Measurements from ENCODE around the gene SRPRB. TPM values are rescaled to one million over a fixed set of nuclear protein-coding genes. Genes with fewer than 3 reads are reported as not detected.

Gene SRPRB
- polyA plus RNA-seq, 2 of the 4 experiments (the other 2 are of a cell fraction), result 41.9 to 64.6 TPM

- TF ChIP-seq FOSB (CRISPR knock-in tag; IDR thresholded peaks at IDR 0.05), result no peak
- TF ChIP-seq HES2 (IDR thresholded peaks at IDR 0.05), result no peak
These were observed 46.5 kb upstream of the SRPRB start (continued) for GRCh38 chr3:133758964-133759739.

DNA sequence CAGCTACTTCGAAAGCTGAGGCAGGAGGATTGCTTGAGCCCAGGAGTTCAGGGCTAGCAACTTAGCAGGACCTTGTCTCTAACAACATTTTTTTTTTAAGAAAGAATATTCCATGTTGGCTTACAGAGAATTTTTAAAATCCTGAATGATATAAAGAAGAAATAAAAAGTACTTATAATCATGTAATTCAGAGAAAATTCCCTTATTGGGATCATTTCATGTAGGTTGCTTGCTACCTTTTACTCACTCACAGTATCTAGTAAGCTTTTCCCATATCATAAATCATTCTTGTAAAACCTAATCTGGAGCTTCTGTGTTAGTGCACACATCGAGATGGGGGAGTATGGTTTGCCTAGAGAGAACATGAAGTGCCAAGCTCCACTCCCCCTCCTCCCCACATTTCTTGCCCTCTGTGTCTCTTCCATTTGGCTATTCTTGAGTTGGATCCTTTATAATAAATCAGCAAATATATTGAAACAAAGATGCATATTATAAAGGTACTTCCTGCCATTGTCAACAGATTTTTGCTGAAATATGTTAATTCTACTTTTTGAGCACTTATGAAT, 45.8 kb upstream of the SRPRB start:
- CTCF ChIA-PET, result no interaction called here
- Histone ChIP-seq H3K9me3 (no peaks in the 10 kb centered on the region), H3K27ac (no peak overlapping the region), H3K4me1 (no peaks in the 10 kb centered on the region), H3K4me3 (no peak overlapping the region), H3K4me2 (no peak overlapping the region)
- no peak for ATAC-seq
- no peak for FAIRE-seq
- WGBS (ENCODE audit: missing lambda C conversion rate), result 5% methylated on average over 2 of the region's 2 CpGs
- POLR2A ChIA-PET, result no interaction called here
- no peak for DNase-seq (ENCODE audit: low read depth in 1 of 2, low spot score in 1 of 2)
- TF ChIP-seq, protein P1, sequence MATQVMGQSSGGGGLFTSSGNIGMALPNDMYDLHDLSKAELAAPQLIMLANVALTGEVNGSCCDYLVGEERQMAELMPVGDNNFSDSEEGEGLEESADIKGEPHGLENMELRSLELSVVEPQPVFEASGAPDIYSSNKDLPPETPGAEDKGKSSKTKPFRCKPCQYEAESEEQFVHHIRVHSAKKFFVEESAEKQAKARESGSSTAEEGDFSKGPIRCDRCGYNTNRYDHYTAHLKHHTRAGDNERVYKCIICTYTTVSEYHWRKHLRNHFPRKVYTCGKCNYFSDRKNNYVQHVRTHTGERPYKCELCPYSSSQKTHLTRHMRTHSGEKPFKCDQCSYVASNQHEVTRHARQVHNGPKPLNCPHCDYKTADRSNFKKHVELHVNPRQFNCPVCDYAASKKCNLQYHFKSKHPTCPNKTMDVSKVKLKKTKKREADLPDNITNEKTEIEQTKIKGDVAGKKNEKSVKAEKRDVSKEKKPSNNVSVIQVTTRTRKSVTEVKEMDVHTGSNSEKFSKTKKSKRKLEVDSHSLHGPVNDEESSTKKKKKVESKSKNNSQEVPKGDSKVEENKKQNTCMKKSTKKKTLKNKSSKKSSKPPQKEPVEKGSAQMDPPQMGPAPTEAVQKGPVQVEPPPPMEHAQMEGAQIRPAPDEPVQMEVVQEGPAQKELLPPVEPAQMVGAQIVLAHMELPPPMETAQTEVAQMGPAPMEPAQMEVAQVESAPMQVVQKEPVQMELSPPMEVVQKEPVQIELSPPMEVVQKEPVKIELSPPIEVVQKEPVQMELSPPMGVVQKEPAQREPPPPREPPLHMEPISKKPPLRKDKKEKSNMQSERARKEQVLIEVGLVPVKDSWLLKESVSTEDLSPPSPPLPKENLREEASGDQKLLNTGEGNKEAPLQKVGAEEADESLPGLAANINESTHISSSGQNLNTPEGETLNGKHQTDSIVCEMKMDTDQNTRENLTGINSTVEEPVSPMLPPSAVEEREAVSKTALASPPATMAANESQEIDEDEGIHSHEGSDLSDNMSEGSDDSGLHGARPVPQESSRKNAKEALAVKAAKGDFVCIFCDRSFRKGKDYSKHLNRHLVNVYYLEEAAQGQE (IDR thresholded peaks at IDR 0.05), result no peak
- TF ChIP-seq PHF8 (IDR thresholded peaks at IDR 0.05; ENCODE audit: borderline replicate concordance, low read depth), result no peak
- TF ChIP-seq, protein P2, sequence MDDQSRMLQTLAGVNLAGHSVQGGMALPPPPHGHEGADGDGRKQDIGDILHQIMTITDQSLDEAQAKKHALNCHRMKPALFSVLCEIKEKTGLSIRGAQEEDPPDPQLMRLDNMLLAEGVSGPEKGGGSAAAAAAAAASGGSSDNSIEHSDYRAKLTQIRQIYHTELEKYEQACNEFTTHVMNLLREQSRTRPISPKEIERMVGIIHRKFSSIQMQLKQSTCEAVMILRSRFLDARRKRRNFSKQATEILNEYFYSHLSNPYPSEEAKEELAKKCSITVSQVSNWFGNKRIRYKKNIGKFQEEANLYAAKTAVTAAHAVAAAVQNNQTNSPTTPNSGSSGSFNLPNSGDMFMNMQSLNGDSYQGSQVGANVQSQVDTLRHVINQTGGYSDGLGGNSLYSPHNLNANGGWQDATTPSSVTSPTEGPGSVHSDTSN (IDR thresholded peaks at IDR 0.05), result no peak
- TF ChIP-seq TP53 (CRISPR knock-in tag; IDR thresholded peaks at IDR 0.05), result no peak
- TF ChIP-seq ZC3H11A (IDR thresholded peaks at IDR 0.05), result no peak

DNA sequence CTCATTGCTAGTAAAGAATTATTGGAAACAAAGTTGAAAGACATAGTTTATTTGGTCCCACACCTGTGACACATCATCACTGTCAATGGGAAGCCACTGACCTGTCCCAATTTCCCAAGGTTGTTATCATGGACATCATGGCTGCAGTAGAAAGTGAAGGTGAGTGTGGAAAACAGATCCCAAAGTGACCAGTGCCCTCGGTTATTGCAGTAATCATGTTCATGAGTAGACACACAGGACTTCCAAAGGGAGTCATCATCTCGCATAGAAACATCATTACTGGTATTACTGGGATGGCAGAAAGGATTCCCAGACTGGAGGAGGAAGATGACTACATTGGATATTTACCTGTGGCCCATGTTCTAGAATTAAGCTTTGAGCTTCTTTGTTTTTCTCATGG, 44.7 kb upstream of the SRPRB start:
- H3K4me3 ChIP-seq, result no peak overlapping the region
- no peaks in the 10 kb centered on the region for H3K4me1 ChIP-seq
- POLR2A ChIA-PET, result no interaction called here
- DNase-seq (ENCODE audit: low read depth in 1 of 2, low spot score in 1 of 2) (no peak), FAIRE-seq (no peak), ATAC-seq (no peak)
- CTCF ChIA-PET, result no interaction called here
- TF ChIP-seq FOSL2 (IDR thresholded peaks at IDR 0.05), result no peak
- TF ChIP-seq FOSL2 (CRISPR knock-in tag; IDR thresholded peaks at IDR 0.05), result no peak
- no peak for TF ChIP-seq KDM5A (IDR thresholded peaks at IDR 0.05)
- TF ChIP-seq CBX2 (IDR thresholded peaks at IDR 0.05; ENCODE audit: borderline replicate concordance, low read depth), result no peak
- TF ChIP-seq HMGXB4 (CRISPR knock-in tag; IDR thresholded peaks at IDR 0.05; ENCODE audit: borderline replicate concordance), result no peak
- TF ChIP-seq POLR2A (IDR thresholded peaks at IDR 0.05; ENCODE audit: low read length), result no peak
- TF ChIP-seq CTCF (IDR thresholded peaks at IDR 0.05), result no peak
- TF ChIP-seq ESRRA (IDR thresholded peaks at IDR 0.05; ENCODE audit: borderline replicate concordance, low read length), result no peak
- no peak for TF ChIP-seq ZSCAN20 (CRISPR knock-in tag; IDR thresholded peaks at IDR 0.05)
- TF ChIP-seq NR3C1 (IDR thresholded peaks at IDR 0.05), result no peak
- TF ChIP-seq HEYL (CRISPR knock-in tag; IDR thresholded peaks at IDR 0.05), result no peak
- TF ChIP-seq ZC3H11A (IDR thresholded peaks at IDR 0.05), result no peak
- TF ChIP-seq MAFK (IDR thresholded peaks at IDR 0.05; ENCODE audit: partially characterized antibody), result no peak
- no peak for TF ChIP-seq EHF (CRISPR knock-in tag; IDR thresholded peaks at IDR 0.05)
- TF ChIP-seq MAZ (IDR thresholded peaks at IDR 0.05; ENCODE audit: borderline replicate concordance, low read depth, low read length), result no peak
- TF ChIP-seq GATA3 (IDR thresholded peaks at IDR 0.05; ENCODE audit: borderline replicate concordance), result no peak
- no peak for TF ChIP-seq HES2 (IDR thresholded peaks at IDR 0.05)
- H3K4me2 ChIP-seq, result no peak overlapping the region
- H3K27ac ChIP-seq, result no peak overlapping the region
- H3K9me3 ChIP-seq, result no peaks in the 10 kb centered on the region
- 36% methylated on average over 2 of the region's 2 CpGs for WGBS (ENCODE audit: missing lambda C conversion rate)

Measured in A549 (cell line).